ENCODE results near the gene CBLL1.
A peak's percentile ranks its signal among the peaks of the same experiment; 100 is the strongest.

CBLL1 gene

GRCh38 chr7:107768263-107768662 lies 24.3 kb downstream of the CBLL1 start:
- Mint-ChIP-seq H3K27ac (no peak overlapping the region), H3K36me3 (ENCODE audit: insufficient read depth) (peaks cover 3% of the 10 kb centered on the region), H3K27me3 (no peaks in the 10 kb centered on the region), H3K4me1 (ENCODE audit: low read depth in 2 of 2) (peaks cover 4 to 9% of the 10 kb centered on the region in 2 donors), H3K4me3 (no peak overlapping the region), H3K9me3 (no peaks in the 10 kb centered on the region)
- ATAC-seq (replicated peaks) (no peak), DNase-seq (no peak)

- H3K27ac Mint-ChIP-seq: no peak overlapping the region
- DNase-seq: no peak
Observed at GRCh38 chr7:107773027-107773426, 29.1 kb downstream of the CBLL1 start.

GRCh38 chr7:107777702-107778101 lies 33.8 kb downstream of the CBLL1 start:
- ATAC-seq (replicated peaks): no peak
- Mint-ChIP-seq H3K27ac (no peak overlapping the region), H3K9me3 (no peaks in the 10 kb centered on the region), H3K4me1 (ENCODE audit: low read depth in 2 of 2) (no peaks in the 10 kb centered on the region), H3K4me3 (no peak overlapping the region), H3K36me3 (ENCODE audit: insufficient read depth) (no peaks in the 10 kb centered on the region), H3K27me3 (no peaks in the 10 kb centered on the region)
- DNase-seq: no peak

More at GRCh38 chr7:107773027-107773426, 29.1 kb downstream of the CBLL1 start:
- Mint-ChIP-seq H3K4me3 (no peak overlapping the region), H3K27me3 (no peaks in the 10 kb centered on the region), H3K4me1 (ENCODE audit: low read depth in 2 of 2) (peaks cover 0 to 4% of the 10 kb centered on the region in 2 donors), H3K36me3 (ENCODE audit: insufficient read depth) (peaks cover 3% of the 10 kb centered on the region), H3K9me3 (no peaks in the 10 kb centered on the region)
- ATAC-seq (replicated peaks): no peak

- Mint-ChIP-seq H3K4me1 (ENCODE audit: low read depth in 2 of 2) (no peaks in the 10 kb centered on the region), H3K36me3 (ENCODE audit: insufficient read depth) (no peaks in the 10 kb centered on the region), H3K9me3 (no peaks in the 10 kb centered on the region), H3K27me3 (no peaks in the 10 kb centered on the region), H3K4me3 (no peak overlapping the region), H3K27ac (no peak overlapping the region)
- ATAC-seq (replicated peaks) (no peak), DNase-seq (no peak)
Observed at GRCh38 chr7:107778283-107778682, 34.3 kb downstream of the CBLL1 start.

GRCh38 chr7:107779647-107780099 lies 35.7 kb downstream of the CBLL1 start:
- H3K27ac Mint-ChIP-seq: no peak overlapping the region
- no peaks in the 10 kb centered on the region for H3K27me3 Mint-ChIP-seq
- no peak for ATAC-seq (replicated peaks)
- no peaks in the 10 kb centered on the region for H3K36me3 Mint-ChIP-seq (ENCODE audit: insufficient read depth)
- H3K4me1 Mint-ChIP-seq (ENCODE audit: low read depth in 2 of 2): no peaks in the 10 kb centered on the region
- H3K4me3 Mint-ChIP-seq: no peak overlapping the region
- DNase-seq: no peak
- H3K9me3 Mint-ChIP-seq: no peaks in the 10 kb centered on the region

- no peaks in the 10 kb centered on the region for H3K9me3 Mint-ChIP-seq
- no peak for DNase-seq
- no peak overlapping the region for H3K27ac Mint-ChIP-seq
- ATAC-seq (replicated peaks): no peak
- H3K4me3 Mint-ChIP-seq: no peak overlapping the region
- peaks cover 0 to 7% of the 10 kb centered on the region in 2 donors for H3K27me3 Mint-ChIP-seq
- H3K36me3 Mint-ChIP-seq (ENCODE audit: insufficient read depth): no peaks in the 10 kb centered on the region
- peaks cover 3% of the 10 kb centered on the region in 2 donors for H3K4me1 Mint-ChIP-seq (ENCODE audit: low read depth in 2 of 2)
Observed at GRCh38 chr7:107782374-107782773, 38.4 kb downstream of the CBLL1 start.

GRCh38 chr7:107783648-107784047 lies 39.7 kb downstream of the CBLL1 start:
- peaks cover 0 to 7% of the 10 kb centered on the region in 2 donors for H3K27me3 Mint-ChIP-seq
- no peak overlapping the region for H3K4me3 Mint-ChIP-seq
- no peak for ATAC-seq (replicated peaks)
- DNase-seq: no peak
- peaks cover 3% of the 10 kb centered on the region in 2 donors for H3K4me1 Mint-ChIP-seq (ENCODE audit: low read depth in 2 of 2)
- H3K36me3 Mint-ChIP-seq (ENCODE audit: insufficient read depth): no peaks in the 10 kb centered on the region
- H3K9me3 Mint-ChIP-seq: no peaks in the 10 kb centered on the region
- no peak overlapping the region for H3K27ac Mint-ChIP-seq

GRCh38 chr7:107785170-107785569 lies 41.2 kb downstream of the CBLL1 start:
- H3K9me3 Mint-ChIP-seq: no peaks in the 10 kb centered on the region
- DNase-seq (no peak), ATAC-seq (replicated peaks) (no peak)
- peaks cover 3 to 5% of the 10 kb centered on the region in 2 donors for H3K4me1 Mint-ChIP-seq (ENCODE audit: low read depth in 2 of 2)
- no peak overlapping the region for H3K4me3 Mint-ChIP-seq
- no peak overlapping the region for H3K27ac Mint-ChIP-seq
- H3K36me3 Mint-ChIP-seq (ENCODE audit: insufficient read depth): no peaks in the 10 kb centered on the region
- H3K27me3 Mint-ChIP-seq: peaks cover 7 to 9% of the 10 kb centered on the region in 2 donors

GRCh38 chr7:107785926-107786325 lies 42.0 kb downstream of the CBLL1 start:
- no peaks in the 10 kb centered on the region for H3K9me3 Mint-ChIP-seq
- H3K4me3 Mint-ChIP-seq: no peak overlapping the region
- H3K4me1 Mint-ChIP-seq (ENCODE audit: low read depth in 2 of 2): peaks cover 3 to 6% of the 10 kb centered on the region in 2 donors
- no peak overlapping the region for H3K27ac Mint-ChIP-seq
- ATAC-seq (replicated peaks) (no peak), DNase-seq (no peak)
- H3K27me3 Mint-ChIP-seq: peaks cover 15 to 17% of the 10 kb centered on the region in 2 donors
- H3K36me3 Mint-ChIP-seq (ENCODE audit: insufficient read depth): no peaks in the 10 kb centered on the region

- DNase-seq (no peak), ATAC-seq (replicated peaks) (no peak)
- Mint-ChIP-seq H3K4me3 (no peak overlapping the region), H3K27ac (no peak overlapping the region), H3K4me1 (ENCODE audit: low read depth in 2 of 2) (peaks cover 3 to 6% of the 10 kb centered on the region in 2 donors), H3K27me3 (peaks cover 16 to 21% of the 10 kb centered on the region in 2 donors), H3K9me3 (no peaks in the 10 kb centered on the region), H3K36me3 (ENCODE audit: insufficient read depth) (no peaks in the 10 kb centered on the region)
Observed at GRCh38 chr7:107788216-107788615, 44.3 kb downstream of the CBLL1 start.

- Mint-ChIP-seq H3K27me3 (peaks cover 16 to 21% of the 10 kb centered on the region in 2 donors), H3K9me3 (no peaks in the 10 kb centered on the region), H3K4me1 (ENCODE audit: low read depth in 2 of 2) (peaks cover 3 to 6% of the 10 kb centered on the region in 2 donors), H3K27ac (no peak overlapping the region), H3K4me3 (no peak overlapping the region), H3K36me3 (ENCODE audit: insufficient read depth) (no peaks in the 10 kb centered on the region)
- DNase-seq (no peak), ATAC-seq (replicated peaks) (no peak)
Observed at GRCh38 chr7:107788662-107789061, 44.7 kb downstream of the CBLL1 start.

GRCh38 chr7:107789647-107790046 lies 45.7 kb downstream of the CBLL1 start:
- Mint-ChIP-seq H3K36me3 (ENCODE audit: insufficient read depth) (no peaks in the 10 kb centered on the region), H3K27ac (peak overlapping the region in 1 of 2 donors; percentile 35), H3K27me3 (peaks cover 16 to 21% of the 10 kb centered on the region in 2 donors), H3K4me1 (ENCODE audit: low read depth in 2 of 2) (peaks cover 3 to 6% of the 10 kb centered on the region in 2 donors), H3K9me3 (no peaks in the 10 kb centered on the region), H3K4me3 (no peak overlapping the region)
- no peak for DNase-seq
- ATAC-seq (replicated peaks): no peak

GRCh38 chr7:107792364-107792763 lies 48.4 kb downstream of the CBLL1 start:
- Mint-ChIP-seq H3K4me3 (no peak overlapping the region), H3K27me3 (peaks cover 14 to 21% of the 10 kb centered on the region in 2 donors)

GRCh38 chr7:107799647-107800264 lies 55.8 kb downstream of the CBLL1 start:
- ATAC-seq (replicated peaks): no peak
- DNase-seq: no peak
- Mint-ChIP-seq H3K27ac (no peak overlapping the region), H3K27me3 (peaks cover 5 to 7% of the 10 kb centered on the region in 2 donors), H3K4me1 (ENCODE audit: low read depth in 2 of 2) (no peaks in the 10 kb centered on the region), H3K4me3 (no peak overlapping the region), H3K36me3 (ENCODE audit: insufficient read depth) (no peaks in the 10 kb centered on the region), H3K9me3 (no peaks in the 10 kb centered on the region)

More at GRCh38 chr7:107792364-107792763, 48.4 kb downstream of the CBLL1 start:
- ATAC-seq (replicated peaks) (no peak), DNase-seq (no peak)
- H3K27ac Mint-ChIP-seq: no peak overlapping the region
- no peaks in the 10 kb centered on the region for H3K9me3 Mint-ChIP-seq
- H3K4me1 Mint-ChIP-seq (ENCODE audit: low read depth in 2 of 2): peaks cover 0 to 3% of the 10 kb centered on the region in 2 donors
- no peaks in the 10 kb centered on the region for H3K36me3 Mint-ChIP-seq (ENCODE audit: insufficient read depth)

All from effector memory CD8-positive, alpha-beta T cell (primary cell).